GM21447 (cell line): ENCODE data around the gene CNDP1.

ENCODE experiments used
- ATAC-seq: cut with Tn5 transposase; IDR thresholded peaks from one replicate; pipeline ENCODE4 v1.9.1; 2021; ENCODE audit not compliant: unreplicated experiment

The CNDP1 gene

GRCh38 chr18:74616494-74616893, 82.2 kb downstream of the CNDP1 start:
- ATAC-seq = no peak

GRCh38 chr18:74617486-74617885, 83.2 kb downstream of the CNDP1 start:
- ATAC-seq = no peak

- no peak for ATAC-seq
Measured at GRCh38 chr18:74622072-74622471, 87.8 kb downstream of the CNDP1 start.

- no peak for ATAC-seq
Measured at GRCh38 chr18:74623047-74623816, 88.9 kb downstream of the CNDP1 start.

- no peak for ATAC-seq
Measured at GRCh38 chr18:74624466-74624865, 90.2 kb downstream of the CNDP1 start.

GRCh38 chr18:74625157-74625556, 90.9 kb downstream of the CNDP1 start:
- no peak for ATAC-seq

- ATAC-seq = no peak
Measured at GRCh38 chr18:74626049-74626874, 92.0 kb downstream of the CNDP1 start.

GRCh38 chr18:74630804-74631203, 96.5 kb downstream of the CNDP1 start:
- ATAC-seq = no peak

- no peak for ATAC-seq
Measured at GRCh38 chr18:74631212-74631611, 96.9 kb downstream of the CNDP1 start.

- ATAC-seq = no peak
Measured at GRCh38 chr18:74631623-74632350, 97.5 kb downstream of the CNDP1 start.

GRCh38 chr18:74632351-74632679, 98.0 kb downstream of the CNDP1 start:
- no peak for ATAC-seq

GRCh38 chr18:74632856-74633255, 98.6 kb downstream of the CNDP1 start:
- no peak for ATAC-seq

GRCh38 chr18:74633652-74634352, 99.5 kb downstream of the CNDP1 start:
- no peak for ATAC-seq

GRCh38 chr18:74635224-74635975, 101.1 kb downstream of the CNDP1 start:
- ATAC-seq = no peak
